ENCODE measurements around the gene MEF2C.

Gene MEF2C

GRCh38 chr5:88691945-88692868, 190.8 kb downstream of the MEF2C start:
- H3K9me3 ChIP-seq (ENCODE audit: control insufficient read depth, insufficient read depth, low read length), result no peaks in the 10 kb centered on the region
- no peak overlapping the region for H3K4me3 ChIP-seq (ENCODE audit: low read length)
- no peak overlapping the region for H3K27ac ChIP-seq (ENCODE audit: low read depth, low read length)
- no peaks in the 10 kb centered on the region for H4K20me1 ChIP-seq (ENCODE audit: control insufficient read depth, insufficient read depth, low read depth, low read length)
- H3K36me3 ChIP-seq (ENCODE audit: control insufficient read depth, low read length), result no peaks in the 10 kb centered on the region
- peaks cover 17% of the 10 kb centered on the region for H3K4me1 ChIP-seq (ENCODE audit: control insufficient read depth, low read length)
- no peak overlapping the region for H3K4me2 ChIP-seq (ENCODE audit: low read length)
- H3K9me2 ChIP-seq (replicated peaks; ENCODE audit: control insufficient read depth, low read length), result no peaks in the 10 kb centered on the region
- peaks cover 30% of the 10 kb centered on the region for H3K27me3 ChIP-seq (ENCODE audit: control insufficient read depth, low read length)
- TF ChIP-seq EZH2phosphoT487 (IDR thresholded peaks at IDR 0.05; ENCODE audit: borderline replicate concordance, low read length), result no peak
- TF ChIP-seq CTCF (IDR thresholded peaks at IDR 0.05; ENCODE audit: low read depth, low read length, poor library complexity, severe bottlenecking), result no peak
- no peaks in the 10 kb centered on the region for H3F3A ChIP-seq (ENCODE audit: control insufficient read depth, insufficient read depth)
- H3K79me2 ChIP-seq (ENCODE audit: control insufficient read depth, low read length), result no peaks in the 10 kb centered on the region

GRCh38 chr5:88691230-88691582, 191.8 kb downstream of the MEF2C start:
- peak; percentile 32 for TF ChIP-seq CTCF (IDR thresholded peaks at IDR 0.05; ENCODE audit: low read depth, low read length, poor library complexity, severe bottlenecking)
- TF ChIP-seq EZH2phosphoT487 (IDR thresholded peaks at IDR 0.05; ENCODE audit: borderline replicate concordance, low read length), result no peak
- H3K27ac ChIP-seq (ENCODE audit: low read depth, low read length), result no peak overlapping the region
- no peaks in the 10 kb centered on the region for H3K9me2 ChIP-seq (replicated peaks; ENCODE audit: control insufficient read depth, low read length)
- peaks cover 30% of the 10 kb centered on the region for H3K27me3 ChIP-seq (ENCODE audit: control insufficient read depth, low read length)
- H3F3A ChIP-seq (ENCODE audit: control insufficient read depth, insufficient read depth), result no peaks in the 10 kb centered on the region
- peak overlapping the region; percentile 69 for H3K4me2 ChIP-seq (ENCODE audit: low read length)
- no peaks in the 10 kb centered on the region for H3K9me3 ChIP-seq (ENCODE audit: control insufficient read depth, insufficient read depth, low read length)
- H3K79me2 ChIP-seq (ENCODE audit: control insufficient read depth, low read length), result no peaks in the 10 kb centered on the region
- no peaks in the 10 kb centered on the region for H3K36me3 ChIP-seq (ENCODE audit: control insufficient read depth, low read length)
- peak overlapping the region; percentile 56; the same call in 1 of the 2 replicates for H3K4me3 ChIP-seq (ENCODE audit: low read length)
- no peaks in the 10 kb centered on the region for H4K20me1 ChIP-seq (ENCODE audit: control insufficient read depth, insufficient read depth, low read depth, low read length)
- peaks cover 11% of the 10 kb centered on the region for H3K4me1 ChIP-seq (ENCODE audit: control insufficient read depth, low read length)

- H3K36me3 ChIP-seq (ENCODE audit: control insufficient read depth, low read length), result no peaks in the 10 kb centered on the region
- no peaks in the 10 kb centered on the region for H3F3A ChIP-seq (ENCODE audit: control insufficient read depth, insufficient read depth)
- peak overlapping the region; percentile 56 for H3K4me3 ChIP-seq (ENCODE audit: low read length)
- no peaks in the 10 kb centered on the region for H3K9me3 ChIP-seq (ENCODE audit: control insufficient read depth, insufficient read depth, low read length)
- H3K9me2 ChIP-seq (replicated peaks; ENCODE audit: control insufficient read depth, low read length), result no peaks in the 10 kb centered on the region
- H3K4me2 ChIP-seq (ENCODE audit: low read length), result peak overlapping the region; percentile 69
- H3K27me3 ChIP-seq (ENCODE audit: control insufficient read depth, low read length), result peaks cover 30% of the 10 kb centered on the region
- TF ChIP-seq EZH2phosphoT487 (IDR thresholded peaks at IDR 0.05; ENCODE audit: borderline replicate concordance, low read length) (no peak; the same call in 1 of the 2 replicates), CTCF (IDR thresholded peaks at IDR 0.05; ENCODE audit: low read depth, low read length, poor library complexity, severe bottlenecking) (peak; percentile 92)
- H4K20me1 ChIP-seq (ENCODE audit: control insufficient read depth, insufficient read depth, low read depth, low read length), result no peaks in the 10 kb centered on the region
- H3K4me1 ChIP-seq (ENCODE audit: control insufficient read depth, low read length), result peaks cover 11% of the 10 kb centered on the region
- no peak overlapping the region for H3K27ac ChIP-seq (ENCODE audit: low read depth, low read length)
- no peaks in the 10 kb centered on the region for H3K79me2 ChIP-seq (ENCODE audit: control insufficient read depth, low read length)
Measured at GRCh38 chr5:88690409-88691229, 192.4 kb downstream of the MEF2C start.

Data from DOHH2 (cell line).